ENCODE results near the gene CACNA1A. TPM values are rescaled to one million over a fixed set of nuclear protein-coding genes. Genes with fewer than 3 reads are reported as not detected.

The CACNA1A gene
- total RNA-seq, 1 donor from 2014 or later = under 0.01 TPM

DNA sequence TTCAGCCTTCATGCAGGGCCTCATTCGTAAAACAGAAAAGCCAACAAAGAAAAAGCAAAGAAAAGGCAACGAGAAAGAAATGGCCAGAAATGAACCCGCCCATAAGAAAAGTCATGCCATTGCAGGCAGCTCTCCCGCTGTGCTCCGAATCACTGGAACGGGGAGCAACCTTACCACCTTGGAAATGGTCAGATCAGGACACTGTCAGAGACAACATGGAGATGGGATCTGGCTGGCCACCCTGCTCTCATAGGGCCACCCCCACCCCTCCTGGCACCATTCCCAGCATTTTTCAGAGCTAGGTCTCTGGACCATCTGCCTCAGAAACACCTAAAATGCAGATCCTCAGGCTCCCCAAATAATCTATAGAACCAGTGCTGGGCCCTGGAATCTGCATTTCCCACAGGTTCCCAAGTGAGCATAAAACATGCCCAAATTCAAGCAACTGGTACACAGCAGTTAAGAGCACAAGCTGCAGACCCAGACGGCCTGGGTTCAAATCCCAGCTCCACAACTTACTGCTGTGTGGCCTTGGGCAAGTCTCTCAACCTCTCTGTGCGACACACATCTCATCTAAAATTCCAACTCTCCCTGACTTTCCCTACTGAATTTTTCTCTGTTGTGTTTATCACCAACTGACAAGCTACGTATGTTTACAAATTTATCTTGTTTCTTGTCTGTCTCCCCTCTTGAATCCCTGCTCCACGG lies 204.5 kb downstream of the CACNA1A start:
- TF ChIP-seq, protein P1, sequence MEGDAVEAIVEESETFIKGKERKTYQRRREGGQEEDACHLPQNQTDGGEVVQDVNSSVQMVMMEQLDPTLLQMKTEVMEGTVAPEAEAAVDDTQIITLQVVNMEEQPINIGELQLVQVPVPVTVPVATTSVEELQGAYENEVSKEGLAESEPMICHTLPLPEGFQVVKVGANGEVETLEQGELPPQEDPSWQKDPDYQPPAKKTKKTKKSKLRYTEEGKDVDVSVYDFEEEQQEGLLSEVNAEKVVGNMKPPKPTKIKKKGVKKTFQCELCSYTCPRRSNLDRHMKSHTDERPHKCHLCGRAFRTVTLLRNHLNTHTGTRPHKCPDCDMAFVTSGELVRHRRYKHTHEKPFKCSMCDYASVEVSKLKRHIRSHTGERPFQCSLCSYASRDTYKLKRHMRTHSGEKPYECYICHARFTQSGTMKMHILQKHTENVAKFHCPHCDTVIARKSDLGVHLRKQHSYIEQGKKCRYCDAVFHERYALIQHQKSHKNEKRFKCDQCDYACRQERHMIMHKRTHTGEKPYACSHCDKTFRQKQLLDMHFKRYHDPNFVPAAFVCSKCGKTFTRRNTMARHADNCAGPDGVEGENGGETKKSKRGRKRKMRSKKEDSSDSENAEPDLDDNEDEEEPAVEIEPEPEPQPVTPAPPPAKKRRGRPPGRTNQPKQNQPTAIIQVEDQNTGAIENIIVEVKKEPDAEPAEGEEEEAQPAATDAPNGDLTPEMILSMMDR (IDR thresholded peaks at IDR 0.05; ENCODE audit: insufficient read depth, low read length, severe bottlenecking) = no peak
- Histone ChIP-seq H3K36me3 (ENCODE audit: control insufficient read depth, insufficient read depth, low read length) (no peaks in the 10 kb centered on the region), H3K4me3 (ENCODE audit: low read depth, low read length) (no peak overlapping the region), H3K27me3 (ENCODE audit: control insufficient read depth, insufficient read depth, low read length) (peaks cover 2% of the 10 kb centered on the region)
- no peak for DNase-seq (ENCODE audit: low read depth)
- FAIRE-seq = peak; percentile 18

DNA sequence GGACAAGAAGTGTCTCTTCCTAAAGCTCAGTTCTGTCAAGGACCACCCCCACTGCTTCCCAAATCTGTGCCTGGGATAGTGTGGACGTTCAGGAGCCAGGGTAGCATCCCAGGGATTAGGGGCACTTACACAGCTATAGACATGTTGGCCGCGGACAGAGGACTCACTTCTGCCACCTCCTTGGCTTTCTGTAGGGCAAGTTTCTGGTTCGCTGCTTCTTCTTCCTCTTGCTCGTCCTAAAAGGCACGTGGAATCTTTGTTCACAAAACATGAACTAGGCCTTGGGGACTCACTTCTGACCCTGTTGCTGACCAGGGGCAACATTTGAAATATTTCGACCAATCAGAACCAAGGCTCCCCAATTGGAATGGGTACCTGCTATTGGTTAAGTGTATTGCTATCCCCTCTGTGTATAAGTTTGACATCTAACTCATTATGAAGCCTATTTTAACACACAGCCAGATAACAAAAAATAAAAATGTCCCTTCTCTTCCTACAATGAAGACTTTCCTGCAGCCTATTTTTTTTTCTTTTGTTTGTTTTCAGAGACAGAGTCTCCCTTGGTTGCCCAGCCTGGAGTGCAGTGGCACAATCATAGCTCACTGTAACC lies 205.8 kb downstream of the CACNA1A start:
- DNase-seq (ENCODE audit: low read depth) = no peak
- no peak for FAIRE-seq
- H3K4me3 ChIP-seq (ENCODE audit: low read depth, low read length) = no peak overlapping the region
- peaks cover 2% of the 10 kb centered on the region for H3K27me3 ChIP-seq (ENCODE audit: control insufficient read depth, insufficient read depth, low read length)
- no peaks in the 10 kb centered on the region for H3K36me3 ChIP-seq (ENCODE audit: control insufficient read depth, insufficient read depth, low read length)
- TF ChIP-seq, protein P1 (IDR thresholded peaks at IDR 0.05; ENCODE audit: insufficient read depth, low read length, severe bottlenecking) = no peak

DNA sequence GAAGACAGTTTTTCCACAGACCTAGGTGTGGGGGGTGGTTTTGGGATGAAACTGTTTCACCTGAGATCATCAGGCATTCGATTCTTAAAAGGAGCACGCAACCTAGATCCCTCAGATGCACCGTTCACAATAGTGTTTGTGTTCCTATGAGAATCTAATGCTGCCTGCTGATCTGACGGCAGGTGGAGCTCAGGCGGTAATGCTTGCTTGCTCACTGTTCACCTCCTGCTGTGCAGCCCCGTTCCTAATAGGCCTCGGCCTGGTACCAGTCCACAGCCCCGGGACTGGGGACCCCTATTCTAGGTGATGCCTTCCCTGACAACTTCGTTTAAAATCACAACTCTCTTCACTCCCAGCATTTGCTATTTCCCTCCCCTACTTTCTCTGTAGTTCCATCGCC lies 206.4 kb downstream of the CACNA1A start:
- H3K27me3 ChIP-seq (ENCODE audit: control insufficient read depth, insufficient read depth, low read length) = peaks cover 2% of the 10 kb centered on the region
- no peaks in the 10 kb centered on the region for H3K36me3 ChIP-seq (ENCODE audit: control insufficient read depth, insufficient read depth, low read length)
- DNase-seq (ENCODE audit: low read depth) (no peak), FAIRE-seq (no peak)
- TF ChIP-seq, protein P1 (IDR thresholded peaks at IDR 0.05; ENCODE audit: insufficient read depth, low read length, severe bottlenecking) = no peak
- no peak overlapping the region for H3K4me3 ChIP-seq (ENCODE audit: low read depth, low read length)

DNA sequence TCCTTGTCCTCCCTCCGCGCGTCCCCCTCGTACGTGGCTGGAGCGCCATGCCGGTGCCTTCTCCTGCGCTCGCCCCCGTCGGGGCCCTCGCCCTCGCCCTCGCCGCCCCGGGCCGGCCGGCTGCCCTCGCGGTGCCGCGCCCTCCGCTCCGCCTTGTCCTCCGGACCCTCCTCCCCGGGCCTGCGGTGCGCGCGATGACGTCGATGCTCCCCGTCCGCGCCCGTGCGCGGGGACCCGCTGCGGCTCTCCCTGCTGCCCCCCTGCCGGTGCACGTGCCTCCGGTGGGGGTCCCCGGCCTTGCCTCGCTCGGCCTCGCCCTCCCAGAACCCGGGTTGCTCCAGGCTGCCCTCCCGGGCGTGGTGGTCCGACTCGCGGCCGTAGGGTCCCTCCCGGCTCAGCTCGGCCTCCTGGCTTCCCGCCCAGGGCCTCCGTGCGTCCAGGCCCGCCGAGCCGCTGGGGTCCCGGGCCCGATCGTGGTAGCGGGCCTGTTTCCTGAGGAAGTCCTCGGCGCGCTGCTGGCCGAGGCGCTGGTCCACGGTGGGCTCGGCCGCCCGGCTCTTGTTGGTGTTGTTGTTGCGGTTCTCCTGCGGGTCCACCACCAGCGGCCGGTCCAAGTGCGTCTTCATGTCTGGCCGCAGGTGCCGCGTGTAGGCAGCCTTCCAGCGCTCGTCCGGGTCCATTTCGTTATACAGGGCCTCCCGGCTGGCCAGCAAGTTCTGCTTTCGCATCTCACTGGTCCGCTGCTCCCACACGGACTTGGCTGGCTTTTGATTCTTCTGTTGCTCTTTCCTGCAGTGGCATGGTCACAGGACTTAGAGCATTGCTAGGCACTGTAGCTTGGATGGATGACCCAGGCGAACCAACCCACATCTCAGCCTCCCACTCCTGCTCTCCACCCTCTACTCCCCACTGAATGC lies 207.5 kb downstream of the CACNA1A start:
- FAIRE-seq (no peak), DNase-seq (ENCODE audit: low read depth) (no peak)
- no peak overlapping the region for H3K4me3 ChIP-seq (ENCODE audit: low read depth, low read length)
- TF ChIP-seq, protein P1 (IDR thresholded peaks at IDR 0.05; ENCODE audit: insufficient read depth, low read length, severe bottlenecking) = no peak
- H3K36me3 ChIP-seq (ENCODE audit: control insufficient read depth, insufficient read depth, low read length) = no peaks in the 10 kb centered on the region
- peaks cover 2% of the 10 kb centered on the region for H3K27me3 ChIP-seq (ENCODE audit: control insufficient read depth, insufficient read depth, low read length)

DNA sequence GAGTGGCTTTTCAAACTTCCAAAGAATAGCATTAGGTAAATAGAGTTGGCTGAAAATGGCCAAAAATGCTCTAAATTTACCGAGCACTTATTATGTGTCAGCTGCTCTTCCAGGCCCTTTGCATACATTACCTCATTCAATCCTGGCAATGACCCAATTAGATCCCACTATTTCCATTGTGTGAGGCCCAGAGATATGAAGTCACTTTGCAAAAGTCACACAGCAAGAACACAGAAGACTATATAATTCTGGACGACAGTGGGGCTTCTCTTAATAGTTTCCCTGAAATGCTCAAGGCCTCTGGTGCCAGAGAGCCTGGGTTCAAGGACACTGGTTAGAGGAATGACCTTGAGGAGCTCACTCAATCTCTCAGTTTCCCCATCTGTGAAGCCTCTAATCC lies 209.3 kb downstream of the CACNA1A start:
- H3K27me3 ChIP-seq (ENCODE audit: control insufficient read depth, insufficient read depth, low read length) = peaks cover 2% of the 10 kb centered on the region
- no peak overlapping the region for H3K4me3 ChIP-seq (ENCODE audit: low read depth, low read length)
- TF ChIP-seq, protein P1 (IDR thresholded peaks at IDR 0.05; ENCODE audit: insufficient read depth, low read length, severe bottlenecking) = no peak
- no peak for DNase-seq (ENCODE audit: low read depth)
- H3K36me3 ChIP-seq (ENCODE audit: control insufficient read depth, insufficient read depth, low read length) = no peaks in the 10 kb centered on the region
- FAIRE-seq = no peak

Data from bronchial epithelial cell (primary cell).